G401.6 (cell line): ENCODE measurements around the gene PYGB.
"Not testable (repeated sequence)": the region's sequence is repeated elsewhere in the genome, so short reads cannot be mapped to it uniquely, and the experiment has no call there.

ENCODE experiments used
- FAIRE-seq: peaks from 2 replicates; lab custom pipeline; 2012; peaks lifted over from hg19 to GRCh38; lab: Jason Lieb, UNC

The PYGB gene

GRCh38 chr20:25296094-25297093 lies 48.5 kb downstream of the PYGB start:
- FAIRE-seq, result no peak

GRCh38 chr20:25297141-25297905 lies 49.4 kb downstream of the PYGB start:
- FAIRE-seq, result no peak

- FAIRE-seq, result no peak
Measured at GRCh38 chr20:25299806-25300205, 51.9 kb downstream of the PYGB start.

- no peak for FAIRE-seq
Measured at GRCh38 chr20:25300496-25301170, 52.7 kb downstream of the PYGB start.

GRCh38 chr20:25301357-25301920 lies 53.6 kb downstream of the PYGB start:
- FAIRE-seq, result no peak

- no peak for FAIRE-seq
Measured at GRCh38 chr20:25302596-25302995, 54.7 kb downstream of the PYGB start.

- no peak for FAIRE-seq
Measured at GRCh38 chr20:25303292-25304024, 55.6 kb downstream of the PYGB start.

GRCh38 chr20:25304025-25304549 lies 56.2 kb downstream of the PYGB start:
- no peak for FAIRE-seq

GRCh38 chr20:25306991-25307903 lies 59.4 kb downstream of the PYGB start:
- FAIRE-seq, result no peak

GRCh38 chr20:25308083-25308491 lies 60.2 kb downstream of the PYGB start:
- FAIRE-seq, result no peak

- FAIRE-seq, result no peak
Measured at GRCh38 chr20:25308671-25309394, 60.9 kb downstream of the PYGB start.

GRCh38 chr20:25309395-25310267 lies 61.7 kb downstream of the PYGB start:
- no peak for FAIRE-seq

GRCh38 chr20:25310268-25310920 lies 62.5 kb downstream of the PYGB start:
- peak; percentile 36 for FAIRE-seq

GRCh38 chr20:25310921-25311728 lies 63.2 kb downstream of the PYGB start:
- FAIRE-seq, result no peak

GRCh38 chr20:25312716-25313115 lies 64.8 kb downstream of the PYGB start:
- not testable (repeated sequence) for FAIRE-seq

- no peak for FAIRE-seq
Measured at GRCh38 chr20:25313593-25313992, 65.7 kb downstream of the PYGB start.
